Measurements from ENCODE around the gene REEP3. TPM values are rescaled to one million over a fixed set of nuclear protein-coding genes. Genes with fewer than 3 reads are reported as not detected.
A peak's percentile ranks its signal among the peaks of the same experiment; 100 is the strongest.

Gene REEP3
- total RNA-seq, 4 donors from 2014 or later = 27.5 to 32.5 (median 30.4) TPM

DNA sequence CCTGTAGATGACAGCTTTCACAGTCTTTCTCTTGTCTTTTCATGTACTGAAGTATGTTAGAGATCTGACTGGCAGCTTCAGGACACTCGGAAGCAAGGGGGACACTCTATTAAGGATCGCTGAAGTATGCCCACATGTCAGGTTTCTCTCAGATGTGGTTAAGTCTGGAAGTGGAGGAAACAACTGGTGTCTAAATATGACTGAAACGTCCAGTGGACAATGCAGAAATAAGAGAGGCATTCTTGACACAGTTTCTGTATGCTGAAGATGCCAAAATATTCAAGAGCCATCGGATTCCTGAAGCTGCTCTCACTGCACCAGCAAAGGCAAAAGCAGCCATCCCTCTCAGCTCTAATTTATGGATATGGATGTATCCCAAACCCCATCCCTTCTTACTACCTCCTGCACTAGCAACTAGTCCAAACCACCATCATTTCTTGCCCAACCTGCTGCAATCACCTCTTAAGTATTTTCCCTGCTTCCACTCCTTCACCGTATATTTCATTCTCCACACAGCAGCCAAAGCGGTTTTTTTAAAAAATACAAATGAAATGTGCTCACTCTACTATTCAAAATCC, 113.4 kb downstream of the REEP3 start:
- DNase-seq = no peak
- Histone ChIP-seq H3K4me1 (peaks cover 5 to 19% (median 7%) of the 10 kb centered on the region in 3 donors), H3K27me3 (no peaks in the 10 kb centered on the region), H3K36me3 (no peaks in the 10 kb centered on the region), H3K4me3 (no peak overlapping the region), H3K27ac (no peak overlapping the region), H3K9me3 (no peaks in the 10 kb centered on the region)
- no peak for TF ChIP-seq POLR2A (IDR thresholded peaks at IDR 0.05)
- TF ChIP-seq, protein P1, sequence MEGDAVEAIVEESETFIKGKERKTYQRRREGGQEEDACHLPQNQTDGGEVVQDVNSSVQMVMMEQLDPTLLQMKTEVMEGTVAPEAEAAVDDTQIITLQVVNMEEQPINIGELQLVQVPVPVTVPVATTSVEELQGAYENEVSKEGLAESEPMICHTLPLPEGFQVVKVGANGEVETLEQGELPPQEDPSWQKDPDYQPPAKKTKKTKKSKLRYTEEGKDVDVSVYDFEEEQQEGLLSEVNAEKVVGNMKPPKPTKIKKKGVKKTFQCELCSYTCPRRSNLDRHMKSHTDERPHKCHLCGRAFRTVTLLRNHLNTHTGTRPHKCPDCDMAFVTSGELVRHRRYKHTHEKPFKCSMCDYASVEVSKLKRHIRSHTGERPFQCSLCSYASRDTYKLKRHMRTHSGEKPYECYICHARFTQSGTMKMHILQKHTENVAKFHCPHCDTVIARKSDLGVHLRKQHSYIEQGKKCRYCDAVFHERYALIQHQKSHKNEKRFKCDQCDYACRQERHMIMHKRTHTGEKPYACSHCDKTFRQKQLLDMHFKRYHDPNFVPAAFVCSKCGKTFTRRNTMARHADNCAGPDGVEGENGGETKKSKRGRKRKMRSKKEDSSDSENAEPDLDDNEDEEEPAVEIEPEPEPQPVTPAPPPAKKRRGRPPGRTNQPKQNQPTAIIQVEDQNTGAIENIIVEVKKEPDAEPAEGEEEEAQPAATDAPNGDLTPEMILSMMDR (IDR thresholded peaks at IDR 0.05) = no peak
- 86 to 92% methylated on average over 6 of the region's 6 CpGs for WGBS, 2 donors
- intact Hi-C loops (cut with DNase I) = loop anchor here (5.0 kb wide), 1 partner anchor 78 kb away; no protein-coding TSS in a partner anchor

DNA sequence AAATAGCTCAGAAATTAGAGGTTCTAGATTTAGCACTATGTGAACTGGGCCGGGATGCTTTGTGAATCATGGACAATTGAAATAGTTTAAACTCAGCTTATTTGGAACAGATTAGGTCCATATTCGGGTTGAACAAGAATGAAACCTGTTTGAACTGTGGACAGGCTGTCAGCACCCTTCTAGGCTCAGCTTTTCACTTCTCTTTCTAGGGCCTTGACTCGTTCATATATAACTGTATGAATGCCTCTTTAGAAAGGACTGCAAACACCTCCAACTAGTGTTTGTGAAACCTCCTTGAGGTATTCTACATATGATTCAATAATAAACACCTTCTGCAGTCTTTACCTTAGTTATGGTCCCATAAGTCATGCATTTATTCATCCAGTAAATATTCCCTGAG, 115.6 kb downstream of the REEP3 start:
- H3K4me3 ChIP-seq = no peak overlapping the region
- DNase-seq = no peak
- H3K36me3 ChIP-seq = no peaks in the 10 kb centered on the region
- 40 to 46% methylated on average over 3 of the region's 3 CpGs for WGBS, 2 donors
- H3K4me1 ChIP-seq = peaks cover 0 to 2% (median 0%) of the 10 kb centered on the region in 3 donors
- no peaks in the 10 kb centered on the region for H3K9me3 ChIP-seq
- TF ChIP-seq, protein P1 (IDR thresholded peaks at IDR 0.05) = no peak
- TF ChIP-seq POLR2A (IDR thresholded peaks at IDR 0.05) = no peak
- no peaks in the 10 kb centered on the region for H3K27me3 ChIP-seq
- H3K27ac ChIP-seq = no peak overlapping the region
- intact Hi-C loops (cut with DNase I) = no loop called here

DNA sequence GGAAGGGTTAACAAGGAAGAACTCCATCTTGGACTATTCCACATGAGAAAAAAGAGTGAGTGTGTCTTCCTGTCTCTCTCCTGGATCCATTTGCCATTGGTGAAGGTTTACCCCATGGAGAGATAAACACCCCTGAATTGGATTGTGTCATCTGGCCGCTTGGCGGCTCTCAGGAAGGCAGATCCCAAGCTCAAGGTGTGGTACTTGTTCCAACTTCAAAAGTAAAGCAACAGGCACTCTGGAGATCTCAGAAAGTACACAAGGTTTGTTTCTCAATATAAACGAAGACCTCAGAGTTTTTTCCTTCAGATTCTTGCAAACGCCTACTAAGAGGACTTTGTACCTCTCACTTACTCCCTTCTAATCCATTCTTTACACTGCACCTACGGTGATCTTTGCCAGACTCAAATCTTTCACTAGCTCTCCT, 116.7 kb downstream of the REEP3 start:
- 71 to 80% methylated on average over 5 of the region's 5 CpGs for WGBS, 2 donors
- no peak overlapping the region for H3K4me3 ChIP-seq
- no peak overlapping the region for H3K27ac ChIP-seq
- H3K27me3 ChIP-seq = no peaks in the 10 kb centered on the region
- intact Hi-C loops (cut with DNase I) = no loop called here
- DNase-seq = no peak
- H3K36me3 ChIP-seq = no peaks in the 10 kb centered on the region
- TF ChIP-seq POLR2A (IDR thresholded peaks at IDR 0.05) = no peak
- no peaks in the 10 kb centered on the region for H3K4me1 ChIP-seq
- no peaks in the 10 kb centered on the region for H3K9me3 ChIP-seq

DNA sequence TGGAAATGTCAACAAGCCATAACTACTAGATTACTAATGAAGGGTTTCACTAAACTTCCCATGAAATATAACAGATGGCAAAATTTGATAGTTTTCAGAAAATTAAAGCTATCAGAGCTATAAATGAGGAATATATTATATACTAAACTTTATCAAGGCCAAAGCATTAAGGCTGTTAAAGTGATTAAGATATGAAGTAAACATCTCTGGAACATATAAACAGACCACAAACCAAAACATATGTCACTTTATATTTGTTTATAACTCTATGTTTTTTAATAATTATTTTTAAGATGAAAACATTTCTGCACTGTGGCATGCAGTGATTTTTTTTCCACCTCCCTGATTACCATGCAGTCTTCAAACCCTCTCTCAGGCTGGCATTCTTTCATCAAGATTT, 120.2 kb downstream of the REEP3 start:
- intact Hi-C loops (cut with DNase I) = no loop called here
- Histone ChIP-seq H3K27ac (no peak overlapping the region), H3K36me3 (no peaks in the 10 kb centered on the region), H3K4me1 (no peaks in the 10 kb centered on the region), H3K27me3 (no peaks in the 10 kb centered on the region), H3K4me3 (no peak overlapping the region), H3K9me3 (no peaks in the 10 kb centered on the region)
- TF ChIP-seq, protein P1 (IDR thresholded peaks at IDR 0.05) = no peak
- TF ChIP-seq POLR2A (IDR thresholded peaks at IDR 0.05) = no peak
- no peak for DNase-seq

DNA sequence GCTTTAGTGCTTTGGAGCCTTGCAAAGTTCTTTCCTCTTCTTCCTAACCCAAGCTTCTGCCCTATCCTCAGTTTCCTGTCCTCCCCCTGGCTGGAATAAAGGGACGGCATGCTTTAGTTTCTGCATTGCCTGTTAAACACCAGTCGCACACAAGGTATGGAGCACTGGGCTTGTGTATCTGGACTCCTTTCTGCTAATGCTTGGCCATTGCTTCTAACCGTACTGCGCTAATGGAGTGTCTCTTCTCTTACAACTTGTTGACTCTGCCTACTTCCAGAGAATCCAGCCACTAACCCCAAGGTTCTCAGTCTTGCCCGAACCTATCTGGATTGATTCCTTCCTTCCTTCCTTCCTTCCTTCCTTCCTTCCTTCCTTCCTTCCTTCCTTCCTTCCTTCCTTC, 120.6 kb downstream of the REEP3 start:
- H3K9me3 ChIP-seq = no peaks in the 10 kb centered on the region
- DNase-seq = no peak
- H3K4me3 ChIP-seq = no peak overlapping the region
- WGBS, 2 donors = 83 to 89% methylated on average over 5 of the region's 5 CpGs
- H3K27me3 ChIP-seq = no peaks in the 10 kb centered on the region
- no peaks in the 10 kb centered on the region for H3K36me3 ChIP-seq
- TF ChIP-seq, protein P1 (IDR thresholded peaks at IDR 0.05) = no peak
- TF ChIP-seq POLR2A (IDR thresholded peaks at IDR 0.05) = no peak
- intact Hi-C loops (cut with DNase I) = no loop called here
- H3K4me1 ChIP-seq = no peaks in the 10 kb centered on the region
- no peak overlapping the region for H3K27ac ChIP-seq

DNA sequence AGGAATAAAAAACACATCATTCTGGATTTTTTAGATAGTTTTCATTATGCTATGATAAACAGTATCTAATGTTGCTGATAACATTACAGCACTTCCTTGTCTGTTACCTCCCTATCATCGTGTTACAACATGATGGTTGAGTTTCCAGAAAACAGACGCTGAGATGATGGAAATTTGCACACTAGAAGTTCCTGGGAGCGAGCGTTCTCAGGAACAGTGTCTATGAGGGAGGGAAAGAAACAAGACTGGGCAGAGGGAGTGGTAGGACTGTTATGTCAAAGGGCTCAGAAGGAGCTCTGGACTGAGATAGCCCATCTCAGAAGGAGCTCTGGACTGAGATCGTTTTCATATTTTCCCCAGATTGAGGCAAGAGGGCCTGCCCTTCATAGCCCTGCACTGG, 121.6 kb downstream of the REEP3 start:
- intact Hi-C loops (cut with DNase I) = no loop called here
- Histone ChIP-seq H3K27me3 (no peaks in the 10 kb centered on the region), H3K36me3 (no peaks in the 10 kb centered on the region), H3K4me3 (no peak overlapping the region), H3K9me3 (no peaks in the 10 kb centered on the region), H3K27ac (peak overlapping the region in 2 of 4 donors; percentile 5 to 53), H3K4me1 (no peaks in the 10 kb centered on the region)
- WGBS, 2 donors = 70 to 75% methylated on average over 5 of the region's 5 CpGs
- TF ChIP-seq, protein P1 (IDR thresholded peaks at IDR 0.05) = no peak
- TF ChIP-seq POLR2A (IDR thresholded peaks at IDR 0.05) = no peak
- no peak for DNase-seq
